Right renal cortex interstitium (tissue), 3 donors: ENCODE data around the gene ZNF326. TPM values are rescaled to one million over a fixed set of nuclear protein-coding genes. Genes with fewer than 3 reads are reported as not detected.
"Not testable (repeated sequence)": the region's sequence is repeated elsewhere in the genome, so short reads cannot be mapped to it uniquely, and the experiment has no call there.

ENCODE experiments used
- DNase-seq, 3 donors: peaks; one replicate each; pipeline ENCODE4 v3.0.0-alpha.2; 2013; ENCODE audit warnings: low read depth in 3 of 3, low spot score in 2 of 3
- polyA plus RNA-seq, 3 donors: library from polyadenylated mRNA; unstranded; fragments of 120-200 nt; gene quantifications; one replicate each; pipeline ENCODE4 v1.2.1, GENCODE V29; 2013; ENCODE audit not compliant: insufficient read length in 3 of 3

ZNF326 gene
- polyA plus RNA-seq, 3 donors, result 56.5 to 63.5 (median 59.5) TPM

GRCh38 chr1:89965193-89965768 lies 29.6 kb upstream of the ZNF326 start:
- no peak for DNase-seq

GRCh38 chr1:89966656-89967055 lies 28.3 kb upstream of the ZNF326 start:
- no peak for DNase-seq

GRCh38 chr1:89971600-89971999 lies 23.3 kb upstream of the ZNF326 start:
- DNase-seq, result no peak

DNA sequence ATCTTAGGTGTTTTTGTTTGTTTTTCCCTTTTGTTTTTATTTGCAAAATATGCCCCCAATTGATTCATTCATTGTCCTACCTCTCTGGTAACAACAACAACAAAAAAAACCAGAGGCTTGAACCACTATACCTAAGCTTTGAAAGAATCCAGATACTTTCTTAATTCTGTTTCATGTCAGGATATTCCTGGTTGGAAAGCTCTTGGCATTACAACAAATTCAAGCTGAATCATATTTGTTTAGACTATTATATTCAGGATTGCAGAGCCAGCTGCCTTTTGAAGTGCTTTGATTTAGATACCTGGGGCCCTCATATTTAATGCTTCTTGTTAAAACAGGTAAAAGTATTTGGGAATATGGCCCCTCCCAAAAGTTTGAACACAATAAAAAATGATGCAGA lies 22.9 kb upstream of the ZNF326 start:
- no peak for DNase-seq

- no peak for DNase-seq
Measured at GRCh38 chr1:89973471-89974127, 21.3 kb upstream of the ZNF326 start.

GRCh38 chr1:89974256-89974655 lies 20.7 kb upstream of the ZNF326 start:
- DNase-seq, result no peak

DNA sequence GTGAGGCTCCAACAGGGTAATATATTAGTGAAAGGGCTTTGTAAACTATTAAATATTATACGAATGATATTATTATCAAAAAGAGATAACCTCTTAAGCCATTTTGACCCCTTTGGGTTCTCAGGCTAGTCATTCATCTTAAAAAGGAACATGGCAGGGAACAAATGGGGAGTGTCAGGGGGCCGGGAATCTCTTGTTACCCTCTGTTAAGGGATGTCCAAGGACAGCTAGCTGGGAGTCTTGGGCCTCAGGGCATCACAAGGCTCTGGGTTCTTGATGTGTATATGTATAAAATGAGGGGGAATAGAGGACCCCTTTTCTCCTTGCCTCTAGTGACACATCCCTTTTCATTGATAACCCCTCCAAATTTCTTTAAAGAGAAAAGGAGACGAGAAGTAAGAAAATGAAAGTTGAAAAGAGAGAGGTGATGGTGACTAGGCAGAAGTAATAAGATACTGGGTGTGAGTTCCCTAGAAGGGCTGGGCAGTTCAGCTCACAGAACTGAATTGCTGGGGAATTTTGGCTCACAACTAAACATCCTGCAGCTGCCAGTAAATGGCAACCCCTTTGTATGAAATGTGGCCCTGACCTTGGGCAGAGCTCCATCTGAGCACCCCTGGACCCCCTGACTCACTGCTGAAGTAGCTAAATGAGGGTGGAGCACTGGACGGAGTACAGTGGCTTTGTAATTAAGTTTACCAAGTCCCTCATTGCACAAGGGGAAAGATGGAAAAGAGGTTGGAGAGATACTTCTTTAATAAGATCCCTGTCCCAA lies 20.0 kb upstream of the ZNF326 start:
- no peak for DNase-seq

- no peak for DNase-seq
Measured at GRCh38 chr1:89975540-89976125, 19.3 kb upstream of the ZNF326 start.

GRCh38 chr1:89978755-89979154 lies 16.2 kb upstream of the ZNF326 start:
- DNase-seq, result no peak

DNA sequence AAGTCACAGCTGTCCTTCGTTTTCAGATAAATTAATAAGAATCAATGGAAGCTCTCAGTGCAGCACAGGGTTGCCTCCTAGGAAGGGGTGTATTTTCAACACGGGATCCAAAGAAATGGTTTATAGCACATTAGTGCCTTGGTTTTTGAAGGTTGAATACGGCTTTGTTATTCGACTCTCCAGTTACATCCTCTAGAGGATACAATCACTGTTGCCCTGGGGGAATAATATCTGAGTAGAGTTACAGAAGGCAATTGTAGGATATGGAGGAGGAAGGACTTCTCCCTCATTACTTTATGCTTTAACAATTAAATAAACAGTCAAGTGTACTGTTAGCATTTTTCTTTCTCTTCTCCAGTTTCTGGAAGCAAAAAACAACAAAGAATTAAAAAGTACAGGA lies 14.3 kb upstream of the ZNF326 start:
- DNase-seq, result no peak

DNA sequence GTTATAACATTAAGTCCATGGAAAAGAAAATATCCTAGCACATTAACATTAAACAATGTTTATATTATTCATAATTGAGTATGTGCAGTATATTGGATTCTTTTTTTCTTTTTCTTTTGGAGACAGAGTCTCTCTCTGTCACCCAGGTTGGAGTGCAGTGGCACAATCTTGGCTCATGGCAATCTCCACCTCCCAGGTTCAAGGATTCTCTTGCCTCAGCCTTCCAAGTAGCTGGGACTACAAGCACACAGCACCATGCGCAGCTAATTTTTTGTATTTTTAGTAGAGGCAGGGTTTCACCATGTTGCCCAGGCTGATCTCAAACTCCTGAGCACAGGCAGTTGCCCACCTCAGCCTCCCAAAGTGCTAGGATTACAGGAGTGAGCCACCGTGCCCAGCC lies 12.1 kb upstream of the ZNF326 start:
- not testable (repeated sequence) for DNase-seq

DNA sequence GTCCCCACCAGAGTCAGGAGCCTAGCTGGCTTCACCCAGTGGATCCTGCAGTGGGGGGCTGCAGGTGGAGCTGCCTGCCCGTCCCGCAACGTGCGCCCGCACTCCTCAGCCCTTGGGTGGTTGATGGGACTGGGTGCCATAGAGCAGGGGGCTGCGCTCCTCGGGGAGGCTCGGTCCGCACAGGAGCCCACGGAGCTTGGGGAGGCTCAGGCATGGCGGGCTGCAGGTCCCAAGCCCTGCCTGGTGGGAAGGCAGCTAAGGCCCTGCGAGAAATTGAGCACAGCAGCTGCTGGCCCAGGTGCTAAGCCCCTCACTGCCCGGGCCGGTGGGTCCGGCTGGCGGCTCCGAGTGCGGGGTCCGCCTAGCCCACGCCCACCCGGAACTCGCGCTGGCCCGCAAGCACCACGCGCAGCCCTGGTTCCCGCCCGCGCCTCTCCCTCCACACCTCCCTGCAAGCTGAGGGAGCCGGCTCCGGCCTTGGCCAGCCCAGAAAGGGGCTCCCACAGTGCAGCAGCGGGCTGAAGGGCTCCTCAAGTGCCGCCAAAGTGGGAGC lies 10.3 kb upstream of the ZNF326 start:
- not testable (repeated sequence) for DNase-seq

- DNase-seq, result no peak
Measured at GRCh38 chr1:89986020-89986419, 8.9 kb upstream of the ZNF326 start.

DNA sequence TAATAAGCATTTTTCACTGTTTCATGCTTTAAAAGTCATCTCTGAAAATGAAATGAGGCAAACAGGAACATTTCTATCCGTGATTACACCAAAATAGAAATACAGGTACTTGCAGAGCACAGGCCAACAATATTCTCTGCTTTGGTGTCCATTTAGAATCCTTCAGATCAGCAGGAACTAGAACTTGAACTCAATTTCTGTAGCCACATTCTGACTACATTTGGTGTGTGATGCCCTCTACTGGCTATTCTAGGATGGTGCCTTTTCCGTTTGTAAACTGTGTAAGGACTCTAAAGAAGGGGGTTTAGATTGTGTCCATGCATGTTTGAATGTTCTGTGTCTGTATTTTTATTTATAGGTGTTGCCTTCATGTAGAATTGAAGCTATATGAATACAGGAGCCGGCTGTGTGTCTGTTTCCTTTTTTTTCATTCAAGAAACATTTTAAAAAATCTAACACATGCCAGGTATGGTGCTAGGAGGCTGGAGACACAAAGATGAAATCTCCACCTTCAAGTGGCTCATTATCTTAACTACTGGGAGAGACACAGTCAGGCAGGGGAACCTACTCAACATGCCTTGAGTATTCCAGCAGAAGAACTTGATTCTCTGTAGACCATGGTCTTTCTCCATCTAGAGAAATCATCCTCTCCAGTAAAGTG lies 7.6 kb upstream of the ZNF326 start:
- DNase-seq, result peak; percentile 57 to 65 (median 63)

DNA sequence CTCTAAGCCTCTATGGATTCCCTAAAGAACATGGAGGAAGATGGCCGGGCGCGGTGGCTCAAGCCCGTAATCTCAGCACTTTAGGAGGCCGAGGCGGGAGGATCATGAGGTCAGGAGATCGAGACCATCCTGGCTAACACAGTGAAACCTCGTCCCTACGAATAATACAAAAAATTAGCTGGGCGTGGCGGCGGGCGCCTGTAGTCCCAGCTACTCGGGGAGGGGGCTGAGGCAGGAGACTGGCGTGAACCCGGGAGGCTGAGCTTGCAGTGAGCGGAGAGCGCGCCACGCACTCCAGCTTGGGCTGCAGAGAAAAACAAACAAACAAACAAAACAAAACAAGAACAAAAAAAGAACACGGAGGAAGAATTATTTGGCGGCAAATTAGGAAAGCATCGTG lies 5.8 kb upstream of the ZNF326 start:
- no peak for DNase-seq

DNA sequence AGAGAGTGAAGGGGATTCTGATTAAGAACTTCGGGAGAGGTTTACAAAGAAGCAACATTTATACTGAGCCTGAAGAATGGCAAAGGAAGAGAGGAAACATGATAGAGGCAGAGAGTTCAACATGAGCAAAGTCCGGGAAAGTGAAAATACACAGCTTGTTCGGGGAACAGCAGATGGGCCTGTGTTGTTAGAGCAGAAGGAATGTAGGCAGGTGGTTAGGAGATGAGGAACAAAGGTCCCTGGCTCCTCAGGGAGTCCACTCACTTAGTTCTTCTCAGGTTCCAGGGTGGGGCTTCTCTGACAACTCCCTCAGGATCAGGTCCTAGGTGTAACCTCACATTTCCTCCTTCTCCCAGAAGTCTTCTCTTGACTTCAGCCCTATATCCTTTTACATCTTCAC lies 5.1 kb upstream of the ZNF326 start:
- no peak for DNase-seq

- no peak for DNase-seq
Measured at GRCh38 chr1:89990976-89991831, 3.7 kb upstream of the ZNF326 start.

DNA sequence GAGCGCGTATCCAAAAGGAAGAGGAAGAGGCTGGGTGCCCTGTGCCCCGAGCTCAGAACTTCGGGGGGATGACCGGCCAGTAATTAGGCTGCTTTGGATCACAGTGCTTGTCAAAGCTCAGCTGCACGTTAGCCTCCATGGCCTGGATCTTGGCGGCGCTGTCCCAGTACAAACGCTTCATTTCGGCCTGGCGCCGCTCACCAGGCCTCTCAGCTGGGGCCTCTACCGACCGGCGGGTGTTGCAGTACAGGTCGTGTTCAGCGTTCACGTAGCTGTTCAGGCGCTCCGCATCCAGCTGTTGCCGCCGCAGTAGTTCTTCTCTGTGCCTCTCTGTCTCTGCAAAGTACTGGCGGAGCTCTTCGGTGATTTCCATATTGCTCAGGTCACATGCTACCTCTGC lies 1.4 kb upstream of the ZNF326 start:
- no peak for DNase-seq

GRCh38 chr1:89994231-89994804 lies 592 bp upstream of the ZNF326 start:
- DNase-seq, result no peak
